Hematopoietic multipotent progenitor cell treated with erythropoietin and hydrocortisone succinate and interleukin-3 and kit ligand, for 17 days (in vitro differentiated cells): ENCODE measurements around the gene POSTN.

Source experiments
- DNase-seq: peaks from one replicate; pipeline ENCODE4 v3.0.0-alpha.2; 2015; ENCODE audit warnings: low spot score

Gene POSTN

GRCh38 chr13:37598597-37598996 lies at the start of gene POSTN:
TSS of gene POSTN (minus strand) at chr13:37598768. CDS start at chr13:37598726, 42 bp downstream.
- DNase-seq, result no peak

GRCh38 chr13:37647031-37647650 lies 48.6 kb upstream of the POSTN start:
- no peak for DNase-seq

- no peak for DNase-seq
Observed at GRCh38 chr13:37646531-37646930, 48.0 kb upstream of the POSTN start.

GRCh38 chr13:37645181-37645740 lies 46.7 kb upstream of the POSTN start:
- DNase-seq, result no peak

- DNase-seq, result no peak
Observed at GRCh38 chr13:37641391-37641790, 42.8 kb upstream of the POSTN start.

- DNase-seq, result no peak
Observed at GRCh38 chr13:37640499-37640898, 41.9 kb upstream of the POSTN start.

- no peak for DNase-seq
Observed at GRCh38 chr13:37636701-37637100, 38.1 kb upstream of the POSTN start.

GRCh38 chr13:37632294-37632693 lies 33.7 kb upstream of the POSTN start:
- DNase-seq, result no peak

- DNase-seq, result no peak
Observed at GRCh38 chr13:37627428-37627827, 28.9 kb upstream of the POSTN start.

- DNase-seq, result no peak
Observed at GRCh38 chr13:37621811-37622361, 23.3 kb upstream of the POSTN start.

- DNase-seq, result no peak
Observed at GRCh38 chr13:37618554-37618953, 20.0 kb upstream of the POSTN start.

- DNase-seq, result no peak
Observed at GRCh38 chr13:37617173-37617572, 18.6 kb upstream of the POSTN start.

GRCh38 chr13:37616131-37616530 lies 17.6 kb upstream of the POSTN start:
- no peak for DNase-seq

GRCh38 chr13:37615276-37615675 lies 16.7 kb upstream of the POSTN start:
- DNase-seq, result no peak

GRCh38 chr13:37613638-37614037 lies 15.1 kb upstream of the POSTN start:
- no peak for DNase-seq

- DNase-seq, result no peak
Observed at GRCh38 chr13:37613236-37613635, 14.7 kb upstream of the POSTN start.

- no peak for DNase-seq
Observed at GRCh38 chr13:37608750-37609339, 10.3 kb upstream of the POSTN start.

- DNase-seq, result no peak
Observed at GRCh38 chr13:37602733-37603381, 4.3 kb upstream of the POSTN start.

- no peak for DNase-seq
Observed at GRCh38 chr13:37601648-37602440, 3.3 kb upstream of the POSTN start.

- DNase-seq, result no peak
Observed at GRCh38 chr13:37599519-37599918, 951 bp upstream of the POSTN start.

GRCh38 chr13:37597477-37598025 lies 1.0 kb downstream of the POSTN start:
- DNase-seq, result no peak

- no peak for DNase-seq
Observed at GRCh38 chr13:37596805-37597204, 1.8 kb downstream of the POSTN start.
